IgD-negative memory B cell (primary cell): Measurements from ENCODE around the gene SPEN. TPM values are rescaled to one million over a fixed set of nuclear protein-coding genes. Genes with fewer than 3 reads are reported as not detected.

Source experiments
- H3K27ac Mint-ChIP-seq, 3 donors: one replicate each; pipeline ENCODE4 v1.8.0; 2020 to 2022; ENCODE audit warnings: mild to moderate bottlenecking in 3 of 3, mixed read lengths in 3 of 3, moderate library complexity in 1 of 3
- H3K27me3 Mint-ChIP-seq: one replicate; pipeline ENCODE4 v1.8.0; 2021; ENCODE audit warnings: mixed read lengths
- H3K36me3 Mint-ChIP-seq: one replicate; pipeline ENCODE4 v1.8.0; 2020; ENCODE audit warnings: mild to moderate bottlenecking, mixed read lengths
- H3K4me1 Mint-ChIP-seq, 3 donors: one replicate each; pipeline ENCODE4 v1.8.0; 2020 to 2022; ENCODE audit warnings: mixed read lengths in 3 of 3, mild to moderate bottlenecking in 1 of 3
- H3K4me3 Mint-ChIP-seq, 4 donors: one replicate each; pipeline ENCODE4 v1.8.0; 2020 to 2022; ENCODE audit warnings: mild to moderate bottlenecking in 4 of 4, mixed read lengths in 4 of 4, moderate library complexity in 3 of 4
- H3K9me3 Mint-ChIP-seq, 3 donors: one replicate each; pipeline ENCODE4 v1.8.0; 2020 to 2021; ENCODE audit warnings: mixed read lengths in 3 of 3, mild to moderate bottlenecking in 1 of 3
- polyA plus RNA-seq: library from polyadenylated mRNA; unstranded; fragments of 300-500 nt; fragmentation: Illumina TruSeq; gene quantifications from one replicate; pipeline ENCODE4 v1.2.3, GENCODE V29; 2021

The SPEN gene
- polyA plus RNA-seq, 1 donor from 2014 or later = 43.2 TPM

DNA sequence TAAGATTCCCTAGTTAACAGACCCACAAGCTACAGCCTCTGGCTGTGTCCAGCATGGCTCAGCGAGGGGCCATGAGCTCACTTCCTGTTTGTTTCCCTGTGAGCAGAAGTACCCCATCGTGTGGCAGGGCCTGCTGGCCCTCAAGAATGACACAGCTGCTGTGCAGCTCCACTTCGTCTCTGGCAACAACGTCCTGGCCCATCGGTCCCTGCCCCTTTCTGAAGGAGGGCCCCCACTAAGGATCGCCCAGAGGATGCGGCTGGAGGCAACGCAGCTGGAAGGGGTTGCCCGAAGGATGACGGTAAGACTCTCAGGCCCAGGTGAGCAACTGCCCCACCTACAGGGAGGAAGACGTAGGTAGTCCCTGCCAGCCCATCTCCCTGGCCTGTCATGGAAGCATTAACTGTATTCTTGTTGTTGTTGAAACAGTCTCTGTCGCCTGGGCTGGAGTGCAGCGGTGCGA lies 90.2 kb downstream of the SPEN start:
- peak overlapping the region; percentile 45 to 88 (median 53) for H3K27ac Mint-ChIP-seq
- H3K36me3 Mint-ChIP-seq = peaks cover 3% of the 10 kb centered on the region
- H3K9me3 Mint-ChIP-seq = no peaks in the 10 kb centered on the region
- peaks cover 0 to 3% (median 2%) of the 10 kb centered on the region in 3 donors for H3K4me1 Mint-ChIP-seq
- peak overlapping the region in 1 of 4 donors; percentile 20 for H3K4me3 Mint-ChIP-seq
- no peaks in the 10 kb centered on the region for H3K27me3 Mint-ChIP-seq

DNA sequence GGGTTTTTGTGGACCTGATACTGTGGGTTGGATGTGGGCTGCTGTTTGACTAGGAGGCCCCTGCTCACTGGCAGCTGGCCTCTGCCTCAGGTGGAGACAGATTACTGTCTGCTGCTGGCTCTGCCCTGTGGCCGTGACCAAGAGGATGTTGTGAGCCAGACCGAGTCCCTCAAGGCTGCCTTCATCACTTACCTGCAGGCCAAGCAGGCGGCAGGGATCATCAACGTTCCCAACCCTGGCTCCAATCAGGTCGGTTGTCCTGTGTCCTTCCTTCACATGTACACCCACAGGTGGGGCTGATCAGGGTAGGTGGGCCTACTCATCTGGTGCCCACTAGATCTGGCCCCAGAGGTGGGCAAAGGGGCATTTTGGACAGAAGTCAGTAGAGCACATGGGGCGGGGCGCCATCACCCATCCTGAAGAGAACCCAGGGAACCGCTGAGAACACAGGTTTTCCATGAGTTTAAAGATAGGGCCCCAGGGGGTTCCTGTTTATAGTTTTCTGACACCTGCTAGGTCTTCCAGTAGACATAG lies 91.2 kb downstream of the SPEN start:
- Mint-ChIP-seq H3K4me1 (peaks cover 0 to 3% (median 2%) of the 10 kb centered on the region in 3 donors), H3K4me3 (no peak overlapping the region), H3K27ac (peak overlapping the region in 1 of 3 donors; percentile 87), H3K27me3 (no peaks in the 10 kb centered on the region), H3K9me3 (no peaks in the 10 kb centered on the region), H3K36me3 (peaks cover 3% of the 10 kb centered on the region)

GRCh38 chr1:15939181-15940109 lies 91.9 kb downstream of the SPEN start:
- Mint-ChIP-seq H3K4me3 (no peak overlapping the region), H3K27ac (peak overlapping the region in 1 of 3 donors; percentile 87), H3K9me3 (no peaks in the 10 kb centered on the region), H3K36me3 (peaks cover 3% of the 10 kb centered on the region), H3K27me3 (no peaks in the 10 kb centered on the region), H3K4me1 (peaks cover 0 to 3% (median 2%) of the 10 kb centered on the region in 3 donors)

GRCh38 chr1:15940110-15941043 lies 92.9 kb downstream of the SPEN start:
- no peaks in the 10 kb centered on the region for H3K9me3 Mint-ChIP-seq
- no peaks in the 10 kb centered on the region for H3K27me3 Mint-ChIP-seq
- H3K36me3 Mint-ChIP-seq = peaks cover 3% of the 10 kb centered on the region
- H3K4me3 Mint-ChIP-seq = no peak overlapping the region
- H3K27ac Mint-ChIP-seq = no peak overlapping the region
- H3K4me1 Mint-ChIP-seq = peaks cover 0 to 2% (median 2%) of the 10 kb centered on the region in 3 donors

GRCh38 chr1:15941044-15941840 lies 93.7 kb downstream of the SPEN start:
- H3K36me3 Mint-ChIP-seq = peaks cover 3% of the 10 kb centered on the region
- H3K4me1 Mint-ChIP-seq = peaks cover under 1 to 2% (median 2%) of the 10 kb centered on the region in 3 donors
- H3K27ac Mint-ChIP-seq = peak overlapping the region in 2 of 3 donors; percentile 63 to 74
- H3K9me3 Mint-ChIP-seq = no peaks in the 10 kb centered on the region
- peak overlapping the region in 1 of 4 donors; percentile 7 for H3K4me3 Mint-ChIP-seq
- no peaks in the 10 kb centered on the region for H3K27me3 Mint-ChIP-seq

- peaks cover 2 to 4% (median 2%) of the 10 kb centered on the region in 3 donors for H3K4me1 Mint-ChIP-seq
- H3K9me3 Mint-ChIP-seq = no peaks in the 10 kb centered on the region
- H3K4me3 Mint-ChIP-seq = peak overlapping the region in 1 of 4 donors; percentile 7
- peaks cover 3% of the 10 kb centered on the region for H3K36me3 Mint-ChIP-seq
- peak overlapping the region in 2 of 3 donors; percentile 63 to 74 for H3K27ac Mint-ChIP-seq
- H3K27me3 Mint-ChIP-seq = no peaks in the 10 kb centered on the region
Observed at GRCh38 chr1:15941899-15942660, 94.6 kb downstream of the SPEN start.

- Mint-ChIP-seq H3K4me3 (no peak overlapping the region), H3K9me3 (no peaks in the 10 kb centered on the region), H3K27ac (no peak overlapping the region), H3K4me1 (peaks cover 5 to 7% (median 5%) of the 10 kb centered on the region in 3 donors), H3K36me3 (peaks cover 3% of the 10 kb centered on the region), H3K27me3 (no peaks in the 10 kb centered on the region)
Observed at GRCh38 chr1:15942661-15943327, 95.3 kb downstream of the SPEN start.

DNA sequence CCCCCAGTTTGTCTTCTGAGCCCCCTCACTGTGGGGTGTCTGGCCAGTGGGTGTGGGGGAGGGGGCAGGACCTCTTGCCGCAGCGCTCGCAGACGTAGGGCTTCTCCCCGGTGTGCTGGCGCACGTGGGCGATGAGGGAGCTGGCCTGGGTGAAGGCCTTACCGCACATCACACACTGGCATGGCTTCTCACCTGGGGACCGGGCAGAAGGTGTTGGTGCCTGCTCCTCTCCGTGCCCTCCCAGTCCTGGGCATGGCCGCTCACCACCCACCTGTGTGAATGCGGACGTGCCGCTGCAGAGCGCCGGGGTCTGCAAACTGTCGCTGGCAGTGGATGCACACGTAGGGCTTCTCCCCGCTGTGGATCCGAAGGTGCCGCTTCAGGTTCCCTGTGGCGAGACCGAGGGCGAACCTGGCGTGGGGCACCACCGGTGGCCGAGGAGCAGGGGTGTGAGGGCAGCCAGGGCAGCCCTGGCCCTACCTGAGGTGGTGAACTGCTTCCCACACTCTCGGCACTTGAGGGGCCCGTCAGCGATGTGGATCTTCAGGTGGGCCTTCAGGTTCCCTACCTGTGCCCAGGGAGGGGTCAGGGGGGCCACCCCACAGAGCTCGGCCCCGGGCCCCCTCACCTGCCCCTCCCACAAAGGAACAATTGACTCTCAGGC lies 96.0 kb downstream of the SPEN start:
- peaks cover 12 to 14% (median 12%) of the 10 kb centered on the region in 3 donors for H3K4me1 Mint-ChIP-seq

DNA sequence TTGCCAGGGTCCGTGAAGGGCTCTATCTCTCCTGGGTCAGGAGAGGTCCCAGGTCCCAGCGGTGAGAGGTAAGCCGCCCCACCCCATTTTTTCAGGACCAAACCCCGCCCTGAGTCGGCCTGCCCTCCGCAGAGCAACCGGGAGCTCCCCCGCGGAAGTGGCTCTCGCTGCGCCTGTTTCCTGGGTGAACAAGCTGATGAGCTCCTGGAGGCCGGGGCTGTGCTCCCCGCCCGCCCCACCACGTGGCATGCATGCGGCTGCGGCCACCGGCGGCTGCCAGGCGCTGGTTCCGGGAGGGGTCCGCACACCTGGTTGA lies 96.4 kb downstream of the SPEN start:
- Mint-ChIP-seq H3K27ac (no peak overlapping the region), H3K4me3 (no peak overlapping the region), H3K4me1 (peaks cover 16 to 19% (median 17%) of the 10 kb centered on the region in 3 donors), H3K27me3 (no peaks in the 10 kb centered on the region), H3K36me3 (peaks cover 3% of the 10 kb centered on the region), H3K9me3 (no peaks in the 10 kb centered on the region)

More for the DNA sequence above, 96.0 kb downstream of the SPEN start:
- Mint-ChIP-seq H3K4me3 (no peak overlapping the region), H3K9me3 (no peaks in the 10 kb centered on the region), H3K27me3 (no peaks in the 10 kb centered on the region), H3K27ac (no peak overlapping the region), H3K36me3 (peaks cover 3% of the 10 kb centered on the region)

DNA sequence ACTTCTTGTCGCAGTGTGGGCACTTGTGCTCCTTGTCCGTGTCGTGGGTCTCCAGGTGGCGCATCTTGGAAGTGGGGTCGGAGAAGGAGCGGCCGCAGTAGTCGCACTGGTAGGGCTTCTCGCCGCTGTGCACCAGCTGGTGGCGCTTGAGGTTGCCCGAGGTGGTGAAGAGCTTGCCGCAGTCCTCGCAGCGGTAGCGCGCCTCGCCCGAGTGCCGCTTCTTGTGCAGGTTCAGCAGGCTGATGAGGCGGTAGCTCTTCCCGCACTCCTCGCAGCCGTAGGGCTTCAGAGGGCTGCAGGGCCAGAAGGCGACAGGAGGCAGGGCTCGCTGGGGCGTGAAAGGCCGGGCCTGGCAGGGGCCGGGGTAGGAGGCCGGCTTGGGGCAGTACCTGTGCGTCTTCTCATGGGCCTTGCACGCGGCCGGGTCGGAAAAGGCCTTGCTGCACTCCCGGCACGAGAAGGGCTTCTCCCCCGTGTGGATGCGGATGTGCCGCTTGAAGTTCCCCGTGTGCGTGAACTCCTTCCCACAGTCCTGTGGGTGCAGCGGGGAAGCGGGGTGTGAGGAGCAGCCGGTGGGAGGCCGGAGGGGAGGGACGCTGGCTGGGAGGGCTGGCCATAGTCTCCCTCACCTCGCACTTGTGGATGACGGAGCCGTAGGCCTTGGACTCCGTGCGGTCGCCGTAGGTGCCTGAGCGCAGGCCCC lies 97.0 kb downstream of the SPEN start:
- Mint-ChIP-seq H3K4me3 (no peak overlapping the region), H3K36me3 (peaks cover 3% of the 10 kb centered on the region)

GRCh38 chr1:15945011-15945831 lies 97.7 kb downstream of the SPEN start:
- H3K4me1 Mint-ChIP-seq = peaks cover 25 to 28% (median 28%) of the 10 kb centered on the region in 3 donors
- no peak overlapping the region for H3K4me3 Mint-ChIP-seq
- peaks cover 3% of the 10 kb centered on the region for H3K36me3 Mint-ChIP-seq
- H3K9me3 Mint-ChIP-seq = no peaks in the 10 kb centered on the region
- no peaks in the 10 kb centered on the region for H3K27me3 Mint-ChIP-seq
- H3K27ac Mint-ChIP-seq = no peak overlapping the region

More for the DNA sequence above, 97.0 kb downstream of the SPEN start:
- Mint-ChIP-seq H3K9me3 (no peaks in the 10 kb centered on the region), H3K27me3 (no peaks in the 10 kb centered on the region), H3K4me1 (peaks cover 21 to 24% (median 22%) of the 10 kb centered on the region in 3 donors), H3K27ac (no peak overlapping the region)
